Mesenchymal stem cell (in vitro differentiated cells and primary cell): Measurements from ENCODE around the gene SEH1L.

Experiments used
- DNase-seq: peaks from one replicate; pipeline ENCODE4 v3.0.0-alpha.2; 2013
- H2AFZ ChIP-seq: one replicate; pipeline ENCODE4 v1.6.1; 2013; ENCODE audit warnings: low read depth, mild to moderate bottlenecking, control low read depth, inconsistent platforms, low read length, moderate library complexity
- H2AK5ac ChIP-seq: 2 replicates; pipeline ENCODE4 v1.6.1; 2013; ENCODE audit warnings: low read length, moderate library complexity, mild to moderate bottlenecking, inconsistent platforms; ENCODE audit not compliant: severe bottlenecking
- H2BK120ac ChIP-seq: one replicate; pipeline ENCODE4 v1.6.1; 2013; ENCODE audit warnings: low read depth, mild to moderate bottlenecking, inconsistent platforms, low read length, moderate library complexity
- H2BK12ac ChIP-seq, 2 experiments: one replicate each; pipeline ENCODE4 v1.6.1; 2013; ENCODE audit warnings: inconsistent platforms in 2 of 2, low read length in 2 of 2, mild to moderate bottlenecking in 2 of 2, moderate library complexity in 2 of 2, control low read depth in 1 of 2
- H2BK15ac ChIP-seq: one replicate; pipeline ENCODE4 v1.6.1; 2013; ENCODE audit warnings: mild to moderate bottlenecking, low read depth, inconsistent platforms; ENCODE audit not compliant: poor library complexity, severe bottlenecking
- H2BK5ac ChIP-seq: 2 replicates; pipeline ENCODE4 v1.6.1; 2013; ENCODE audit warnings: low read depth, mild to moderate bottlenecking, low read length, control low read depth, inconsistent platforms; ENCODE audit not compliant: poor library complexity, severe bottlenecking
- H3K14ac ChIP-seq, 2 experiments: one replicate each; pipeline ENCODE4 v1.6.1; 2013; ENCODE audit warnings: inconsistent platforms in 2 of 2, low read length in 2 of 2, control low read depth in 1 of 2, mild to moderate bottlenecking in 1 of 2, moderate library complexity in 1 of 2
- H3K18ac ChIP-seq, 2 experiments: one replicate each; pipeline ENCODE4 v1.6.1; 2013; ENCODE audit warnings: inconsistent platforms in 2 of 2, low read length in 2 of 2, control low read depth in 1 of 2, low read depth in 1 of 2, mild to moderate bottlenecking in 1 of 2
- H3K23ac ChIP-seq, 2 experiments: one replicate each; pipeline ENCODE4 v1.6.1; 2013; ENCODE audit warnings: inconsistent platforms in 2 of 2, low read length in 2 of 2, mild to moderate bottlenecking in 2 of 2, moderate library complexity in 2 of 2, control low read depth in 1 of 2
- H3K27ac ChIP-seq: 2 replicates; pipeline ENCODE4 v1.5.1; 2013; ENCODE audit warnings: mild to moderate bottlenecking, moderate library complexity, low read length, control low read depth, inconsistent platforms; ENCODE audit not compliant: poor library complexity, severe bottlenecking
- H3K27me3 ChIP-seq, 2 experiments: 2 replicates each; pipeline versions ENCODE4 v1.6.1 to v1.7.0; 2013; ENCODE audit warnings: low read length in 2 of 2, mild to moderate bottlenecking in 2 of 2, moderate library complexity in 2 of 2, control low read depth in 1 of 2, inconsistent platforms in 1 of 2; ENCODE audit not compliant: control insufficient read depth in 1 of 2, insufficient read depth in 1 of 2
- H3K36me3 ChIP-seq, 2 experiments: 2 replicates each; pipeline versions ENCODE4 v1.6.1 to v1.7.0; 2013; ENCODE audit warnings: low read length in 2 of 2, control low read depth in 1 of 2, inconsistent platforms in 1 of 2, low read depth in 1 of 2, mild to moderate bottlenecking in 1 of 2; ENCODE audit not compliant: insufficient read depth in 2 of 2, control insufficient read depth in 1 of 2
- H3K4ac ChIP-seq, 2 experiments: one replicate each; pipeline ENCODE4 v1.6.1; 2013; ENCODE audit warnings: inconsistent platforms in 2 of 2, low read length in 2 of 2, mild to moderate bottlenecking in 2 of 2, moderate library complexity in 2 of 2, control low read depth in 1 of 2, low read depth in 1 of 2
- H3K4me1 ChIP-seq: 2 replicates; pipeline ENCODE4 v1.6.1; 2013; ENCODE audit warnings: low read depth, low read length, control low read depth; ENCODE audit not compliant: control insufficient read depth, insufficient read depth
- H3K4me2 ChIP-seq: 2 replicates; pipeline ENCODE4 v1.6.1; 2013; ENCODE audit warnings: low read length, mild to moderate bottlenecking, inconsistent platforms; ENCODE audit not compliant: poor library complexity, severe bottlenecking
- H3K4me3 ChIP-seq, 2 experiments: 2 replicates each; pipeline versions ENCODE4 v1.5.1 to v1.7.0; 2013; ENCODE audit warnings: low read length in 2 of 2, mild to moderate bottlenecking in 2 of 2, control low read depth in 1 of 2, low read depth in 1 of 2; ENCODE audit not compliant: insufficient read depth in 1 of 2
- H3K79me1 ChIP-seq: replicated peaks from 2 replicates; pipeline ENCODE4 v1.6.1; 2013; ENCODE audit warnings: mild to moderate bottlenecking, control low read depth, low read length, inconsistent platforms; ENCODE audit not compliant: poor library complexity, severe bottlenecking
- H3K9ac ChIP-seq: 2 replicates; pipeline ENCODE4 v1.7.0; 2013; ENCODE audit warnings: mild to moderate bottlenecking, low read length, moderate library complexity
- H3K9me3 ChIP-seq: 2 replicates; pipeline ENCODE4 v1.7.0; 2013; ENCODE audit warnings: mild to moderate bottlenecking, low read length; ENCODE audit not compliant: control insufficient read depth
- H4K8ac ChIP-seq: one replicate; pipeline ENCODE4 v1.6.1; 2013; ENCODE audit warnings: inconsistent platforms, mild to moderate bottlenecking, low read length, moderate library complexity
- H4K91ac ChIP-seq: one replicate; pipeline ENCODE4 v1.6.1; 2013; ENCODE audit warnings: mild to moderate bottlenecking, low read length, inconsistent platforms
- WGBS: methylation state at CpG from one replicate; pipeline ENCODE4 v1.1.7; 2013; ENCODE audit warnings: mixed read lengths; 5-methylcytosine and 5-hydroxymethylcytosine counted together

The SEH1L gene

DNA sequence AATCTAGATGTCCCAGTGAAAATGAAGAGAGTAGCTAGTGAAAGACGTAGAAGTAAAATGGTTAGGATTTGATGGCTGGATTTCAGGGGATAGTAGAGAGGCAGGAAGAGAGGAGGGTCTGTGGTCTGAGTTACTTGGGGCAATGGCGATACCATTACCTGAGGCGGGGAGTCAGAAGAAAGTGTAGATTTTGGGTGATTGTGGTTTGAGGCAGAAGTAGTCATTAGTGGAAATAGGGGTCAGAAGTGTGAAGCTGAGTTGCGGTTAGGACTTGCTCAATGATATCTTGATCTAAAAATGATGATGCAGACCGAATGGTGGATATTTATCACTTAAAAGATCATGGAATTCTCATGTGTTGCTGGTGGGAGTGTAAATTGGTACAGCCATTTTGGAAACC is 84.4 kb downstream of the SEH1L start:
- peaks cover 7% of the 10 kb centered on the region for H3K4me1 ChIP-seq
- WGBS, result 96% methylated on average over 5 of the region's 5 CpGs

GRCh38 chr18:13035249-13035914 is 87.6 kb downstream of the SEH1L start:
- H2AK5ac ChIP-seq, result no peak overlapping the region
- H3K4me3 ChIP-seq, result no peak overlapping the region
- 94% methylated on average over 7 of the region's 7 CpGs for WGBS
- H3K18ac ChIP-seq, result no peak overlapping the region
- peaks cover 8 to 47% of the 10 kb centered on the region in 2 experiments for H3K36me3 ChIP-seq
- no peak overlapping the region for H2BK120ac ChIP-seq
- no peak overlapping the region for H2BK5ac ChIP-seq
- H4K91ac ChIP-seq, result no peak overlapping the region
- H3K27ac ChIP-seq, result no peak overlapping the region
- no peak overlapping the region for H2AFZ ChIP-seq
- no peak overlapping the region for H3K4me2 ChIP-seq
- no peak overlapping the region for H3K23ac ChIP-seq
- no peak overlapping the region for H3K4ac ChIP-seq
- no peaks in the 10 kb centered on the region for H3K9me3 ChIP-seq
- H2BK12ac ChIP-seq, result no peak overlapping the region
- no peak overlapping the region for H3K14ac ChIP-seq
- peaks cover 15% of the 10 kb centered on the region for H3K79me1 ChIP-seq
- H3K27me3 ChIP-seq, result no peaks in the 10 kb centered on the region
- H4K8ac ChIP-seq, result no peak overlapping the region
- no peak overlapping the region for H3K9ac ChIP-seq
- H2BK15ac ChIP-seq, result no peak overlapping the region
- DNase-seq, result no peak
- peaks cover 6% of the 10 kb centered on the region for H3K4me1 ChIP-seq

More for the DNA sequence above, 84.4 kb downstream of the SEH1L start:
- Histone ChIP-seq H3K9ac (no peak overlapping the region), H3K79me1 (peaks cover 21% of the 10 kb centered on the region), H4K8ac (no peak overlapping the region), H3K27ac (no peak overlapping the region), H3K36me3 (peaks cover 8 to 62% of the 10 kb centered on the region in 2 experiments), H3K23ac (no peak overlapping the region), H3K14ac (no peak overlapping the region), H3K4ac (no peak overlapping the region), H3K4me3 (no peak overlapping the region), H2AK5ac (no peak overlapping the region), H3K27me3 (no peaks in the 10 kb centered on the region), H2BK15ac (no peak overlapping the region), H4K91ac (no peak overlapping the region), H3K18ac (no peak overlapping the region), H2BK5ac (no peak overlapping the region), H2BK12ac (no peak overlapping the region), H3K9me3 (no peaks in the 10 kb centered on the region), H3K4me2 (no peak overlapping the region), H2AFZ (no peak overlapping the region), H2BK120ac (no peak overlapping the region)
- no peak for DNase-seq

- Histone ChIP-seq H2BK15ac (no peak overlapping the region), H3K18ac (no peak overlapping the region), H3K4me2 (no peak overlapping the region), H3K4ac (no peak overlapping the region), H3K14ac (no peak overlapping the region), H2AK5ac (peak overlapping the region; percentile 31), H3K9me3 (no peaks in the 10 kb centered on the region), H3K4me3 (no peak overlapping the region), H4K91ac (no peak overlapping the region), H4K8ac (no peak overlapping the region), H3K9ac (no peak overlapping the region), H3K27me3 (no peaks in the 10 kb centered on the region), H3K23ac (no peak overlapping the region), H2BK5ac (no peak overlapping the region), H2AFZ (no peak overlapping the region), H2BK12ac (no peak overlapping the region), H3K79me1 (peaks cover 15% of the 10 kb centered on the region), H2BK120ac (no peak overlapping the region), H3K4me1 (peaks cover 6% of the 10 kb centered on the region), H3K36me3 (peaks cover 7 to 41% of the 10 kb centered on the region in 2 experiments), H3K27ac (no peak overlapping the region)
- 96% methylated on average over 6 of the region's 7 CpGs for WGBS
- DNase-seq, result peak; percentile 13
These were observed 89.0 kb downstream of the SEH1L start for GRCh38 chr18:13036622-13037320.
